Esophagus mucosa (tissue), 1 donor: ENCODE data around the gene DCP2. TPM values are rescaled to one million over a fixed set of nuclear protein-coding genes. Genes with fewer than 3 reads are reported as not detected.

Experiments used
- total RNA-seq: library from RNA; stranded (reverse); gene quantifications from one replicate; pipeline ENCODE4 v1.2.4, GENCODE V29; 2023
- donor health status: DM: yes; HTN: yes; CAD: no.

Gene DCP2
- total RNA-seq, 1 donor from 2014 or later: 19.0 TPM

Other genes starting within 250 kb of the DCP2 start
- gene APC, start 238.9 kb upstream of the DCP2 start, total RNA-seq: 27.3 TPM
- 29.7 TPM for gene SRP19, start 115.5 kb upstream of the DCP2 start, total RNA-seq
- 52.0 TPM for gene REEP5, start 54.6 kb upstream of the DCP2 start, total RNA-seq